ENCODE measurements around the gene ENDOD1. TPM values are rescaled to one million over a fixed set of nuclear protein-coding genes. Genes with fewer than 3 reads are reported as not detected.

Gene ENDOD1
- total and polyA plus RNA-seq, 2 donors (not counting 1 experiment from before 2014, with no cell fraction given), result 7.0 to 11.7 TPM

GRCh38 chr11:95098826-95099225 is 9.2 kb downstream of the ENDOD1 start:
- POLR2A ChIA-PET, result interaction anchor here (1.4 kb wide), 1 partner anchor 9 kb away, joined by 8 read pairs; the partner anchor contains the start of gene ENDOD1
- 100% methylated on average over 1 of the region's 3 CpGs for WGBS (ENCODE audit: insufficient coverage)
- H3K27me3 ChIP-seq (replicated peaks in 1 of 4; ENCODE audit: control extremely low read depth in 1 of 4, control insufficient read depth in 3 of 4, insufficient read depth in 4 of 4, low read length in 3 of 4), result no peaks in the 10 kb centered on the region
- CTCF ChIA-PET, result interaction anchor here (1.3 to 1.7 kb wide), 3 partner anchors 27 to 52 kb away, joined by 4 to 6 read pairs (median 4); no protein-coding TSS in a partner anchor
- ATAC-seq (ENCODE audit: low read depth) (no peak), DNase-seq (no peak)
- H3K36me3 ChIP-seq (replicated peaks in 1 of 2; ENCODE audit: control extremely low read depth in 1 of 2, control insufficient read depth in 1 of 2, extremely low read depth in 1 of 2, insufficient read depth in 2 of 2, low read length in 1 of 2), result no peaks in the 10 kb centered on the region
- H3K27ac ChIP-seq (ENCODE audit: low read length in 2 of 2), result no peak overlapping the region
- H3K4me3 ChIP-seq (ENCODE audit: control extremely low read depth in 1 of 5, extremely low read depth in 1 of 5, insufficient read depth in 1 of 5, low read depth in 2 of 5, low read length in 4 of 5), result no peak overlapping the region
- Mint-ChIP-seq H3K4me3 (no peak overlapping the region), H3K4me1 (peaks cover 71% of the 10 kb centered on the region), H3K27me3 (no peaks in the 10 kb centered on the region), H3K27ac (no peak overlapping the region), H3K9me3 (ENCODE audit: insufficient read depth) (no peaks in the 10 kb centered on the region)
- no peaks in the 10 kb centered on the region for H3K9me3 ChIP-seq (ENCODE audit: control extremely low read depth in 1 of 3, control insufficient read depth in 2 of 3, insufficient read depth in 1 of 3, low read length in 2 of 3)
- peaks cover 74% of the 10 kb centered on the region for H3K79me2 ChIP-seq (ENCODE audit: control insufficient read depth, insufficient read depth, low read length)
- H3K4me2 ChIP-seq (replicated peaks; ENCODE audit: low read depth, low read length, poor library complexity, severe bottlenecking), result no peak overlapping the region
- H2AFZ ChIP-seq (ENCODE audit: insufficient read depth, low read depth, low read length, poor library complexity, severe bottlenecking), result no peak overlapping the region
- peaks cover 43 to 51% of the 10 kb centered on the region in 2 donors for H3K4me1 ChIP-seq (ENCODE audit: control insufficient read depth in 2 of 2, insufficient read depth in 2 of 2, low read length in 2 of 2)
- H4K20me1 ChIP-seq (ENCODE audit: control insufficient read depth, insufficient read depth, low read length, poor library complexity, severe bottlenecking), result peaks cover 10% of the 10 kb centered on the region
- H3K9ac ChIP-seq (ENCODE audit: low read length), result no peak overlapping the region
- no peak for TF ChIP-seq EZH2 (IDR thresholded peaks at IDR 0.05; ENCODE audit: borderline replicate concordance, insufficient read depth, low read depth, low read length, poor library complexity, severe bottlenecking)
- intact Hi-C loops (cut with micrococcal nuclease), result no loop called here

- Histone ChIP-seq H3K36me3 (replicated peaks in 1 of 2; ENCODE audit: control extremely low read depth in 1 of 2, control insufficient read depth in 1 of 2, extremely low read depth in 1 of 2, insufficient read depth in 2 of 2, low read length in 1 of 2) (peaks cover 0 to 3% of the 10 kb centered on the region in 2 experiments), H3K79me2 (ENCODE audit: control insufficient read depth, insufficient read depth, low read length) (peaks cover 75% of the 10 kb centered on the region), H3K4me2 (replicated peaks; ENCODE audit: low read depth, low read length, poor library complexity, severe bottlenecking) (no peak overlapping the region), H3K9ac (ENCODE audit: low read length) (no peak overlapping the region), H3K27ac (ENCODE audit: low read length in 2 of 2) (no peak overlapping the region), H4K20me1 (ENCODE audit: control insufficient read depth, insufficient read depth, low read length, poor library complexity, severe bottlenecking) (peaks cover 10% of the 10 kb centered on the region), H3K9me3 (ENCODE audit: control extremely low read depth in 1 of 3, control insufficient read depth in 2 of 3, insufficient read depth in 1 of 3, low read length in 2 of 3) (no peaks in the 10 kb centered on the region), H2AFZ (ENCODE audit: insufficient read depth, low read depth, low read length, poor library complexity, severe bottlenecking) (no peak overlapping the region), H3K4me3 (ENCODE audit: control extremely low read depth in 1 of 5, extremely low read depth in 1 of 5, insufficient read depth in 1 of 5, low read depth in 2 of 5, low read length in 4 of 5) (no peak overlapping the region), H3K27me3 (replicated peaks in 1 of 4; ENCODE audit: control extremely low read depth in 1 of 4, control insufficient read depth in 3 of 4, insufficient read depth in 4 of 4, low read length in 3 of 4) (no peaks in the 10 kb centered on the region), H3K4me1 (ENCODE audit: control insufficient read depth in 2 of 2, insufficient read depth in 2 of 2, low read length in 2 of 2) (peaks cover 33 to 42% of the 10 kb centered on the region in 2 donors)
- Mint-ChIP-seq H3K27ac (no peak overlapping the region), H3K27me3 (no peaks in the 10 kb centered on the region), H3K4me1 (peaks cover 65% of the 10 kb centered on the region), H3K4me3 (no peak overlapping the region), H3K9me3 (ENCODE audit: insufficient read depth) (no peaks in the 10 kb centered on the region)
- CTCF ChIA-PET, result interaction anchor here (1.1 kb wide), 1 partner anchor 10 kb away, joined by 3 read pairs; the partner anchor contains the start of gene ENDOD1
- TF ChIP-seq CTCF (IDR thresholded peaks at IDR 0.05) (no peak), EZH2 (IDR thresholded peaks at IDR 0.05; ENCODE audit: borderline replicate concordance, insufficient read depth, low read depth, low read length, poor library complexity, severe bottlenecking) (no peak)
- 0% methylated on average over 1 of the region's 4 CpGs for WGBS (ENCODE audit: insufficient coverage)
- POLR2A ChIA-PET, result interaction anchor here (0.7 kb wide), 1 partner anchor 9 kb away, joined by 5 read pairs; no protein-coding TSS in a partner anchor
- DNase-seq, result no peak
- ATAC-seq (ENCODE audit: low read depth), result no peak
- intact Hi-C loops (cut with micrococcal nuclease), result no loop called here
Observed at GRCh38 chr11:95100191-95100648, 10.6 kb downstream of the ENDOD1 start.

Measured in B cell (primary cell).